Loucy (cell line): Measurements from ENCODE around the gene GRHL1.

ENCODE experiments used
- H2AFZ ChIP-seq: fragments of 200-600 bp; sonication (generic); 2 replicates; pipeline ENCODE4 v1.6.0; 2016; ENCODE audit warnings: antibody characterized with exemption, mild to moderate bottlenecking, low read length, moderate library complexity
- H3F3A ChIP-seq: fragments of 200-600 bp; 2 replicates; pipeline ENCODE4 v1.6.0; 2016; ENCODE audit warnings: antibody characterized with exemption, low read depth, mild to moderate bottlenecking
- H3K27me3 ChIP-seq: fragments of 200-600 bp; sonication (generic); 2 replicates; pipeline ENCODE4 v1.6.1; 2014; ENCODE audit warnings: low read length, mild to moderate bottlenecking; ENCODE audit not compliant: insufficient read depth, poor library complexity, severe bottlenecking
- H3K36me3 ChIP-seq: fragments of 200-600 bp; sonication (generic); 2 replicates; pipeline ENCODE4 v1.6.1; 2016; ENCODE audit warnings: low read length; ENCODE audit not compliant: insufficient read depth
- H3K4me1 ChIP-seq: fragments of 200-600 bp; sonication (generic); 2 replicates; pipeline ENCODE4 v1.5.1; 2014; ENCODE audit warnings: low read length, mild to moderate bottlenecking; ENCODE audit not compliant: insufficient read depth, poor library complexity, severe bottlenecking
- H3K4me2 ChIP-seq: fragments of 200-600 bp; sonication (generic); 2 replicates; pipeline ENCODE4 v1.6.0; 2014; ENCODE audit warnings: antibody characterized with exemption, low read length, low read depth, mild to moderate bottlenecking; ENCODE audit not compliant: poor library complexity, severe bottlenecking
- H3K4me3 ChIP-seq: fragments of 200-600 bp; sonication (generic); 2 replicates; pipeline ENCODE4 v1.5.1; 2014; ENCODE audit warnings: low read length, mild to moderate bottlenecking, mixed read lengths; ENCODE audit not compliant: poor library complexity, severe bottlenecking
- H3K79me2 ChIP-seq: fragments of 200-600 bp; sonication (generic); 2 replicates; pipeline ENCODE4 v1.6.1; 2014; ENCODE audit warnings: low read length; ENCODE audit not compliant: insufficient read depth
- H3K9ac ChIP-seq: fragments of 200-600 bp; sonication (generic); 2 replicates; pipeline ENCODE4 v1.6.0; 2014; ENCODE audit warnings: mild to moderate bottlenecking, low read depth, low read length, moderate library complexity; ENCODE audit not compliant: poor library complexity, severe bottlenecking
- H3K9me2 ChIP-seq: fragments of 200-600 bp; sonication (generic); replicated peaks from 2 replicates; pipeline ENCODE4 v1.6.1; 2016; ENCODE audit warnings: low read depth, low read length, mixed read lengths
- H3K9me3 ChIP-seq: fragments of 200-600 bp; sonication (generic); 2 replicates; pipeline ENCODE4 v1.6.1; 2014; ENCODE audit warnings: mild to moderate bottlenecking, antibody characterized with exemption, low read length, low read depth; ENCODE audit not compliant: insufficient read depth
- H4K20me1 ChIP-seq: fragments of 200-600 bp; sonication (generic); 2 replicates; pipeline ENCODE4 v1.6.0; 2014; ENCODE audit warnings: antibody characterized with exemption, low read length, mild to moderate bottlenecking; ENCODE audit not compliant: insufficient read depth, poor library complexity, severe bottlenecking
- CTCF ChIP-seq: fragments of 200-600 bp; sonication (generic); conservative IDR thresholded peaks from 2 replicates; pipeline ENCODE4 v1.5.1; 2014; ENCODE audit warnings: mild to moderate bottlenecking, antibody characterized with exemption, low read length
- EZH2phosphoT487 ChIP-seq: fragments of 200-600 bp; IDR thresholded peaks from 2 replicates; pipeline ENCODE4 v1.6.1; 2018; ENCODE audit warnings: antibody characterized with exemption, mild to moderate bottlenecking, moderate library complexity, borderline replicate concordance

Gene GRHL1

GRCh38 chr2:9973690-9974089 lies 22.2 kb downstream of the GRHL1 start:
- H3K27me3 ChIP-seq: no peaks in the 10 kb centered on the region
- H3K9me2 ChIP-seq: no peaks in the 10 kb centered on the region
- TF ChIP-seq EZH2phosphoT487: no peak
- TF ChIP-seq CTCF: no peak
- H3K4me2 ChIP-seq: no peak overlapping the region
- no peak overlapping the region for H3K9ac ChIP-seq
- H3K4me3 ChIP-seq: no peak overlapping the region
- H3K79me2 ChIP-seq: no peaks in the 10 kb centered on the region
- H3K4me1 ChIP-seq: peaks cover 9% of the 10 kb centered on the region
- no peak overlapping the region for H2AFZ ChIP-seq
- no peaks in the 10 kb centered on the region for H3K9me3 ChIP-seq
- H4K20me1 ChIP-seq: no peaks in the 10 kb centered on the region
- no peaks in the 10 kb centered on the region for H3F3A ChIP-seq
- H3K36me3 ChIP-seq: peaks cover 6% of the 10 kb centered on the region; the same call in 1 of the 2 replicates

- Histone ChIP-seq H3K27me3 (no peaks in the 10 kb centered on the region), H3K4me1 (peaks cover 2% of the 10 kb centered on the region), H2AFZ (no peak overlapping the region), H3K79me2 (no peaks in the 10 kb centered on the region), H3K9me3 (no peaks in the 10 kb centered on the region), H4K20me1 (no peaks in the 10 kb centered on the region), H3K9ac (no peak overlapping the region), H3K4me2 (no peak overlapping the region), H3F3A (no peaks in the 10 kb centered on the region), H3K9me2 (no peaks in the 10 kb centered on the region), H3K4me3 (no peak overlapping the region), H3K36me3 (peaks cover 6% of the 10 kb centered on the region; the same call in 1 of the 2 replicates)
- TF ChIP-seq CTCF: no peak
- no peak for TF ChIP-seq EZH2phosphoT487
Measured at GRCh38 chr2:9974343-9974742, 22.9 kb downstream of the GRHL1 start.

- TF ChIP-seq CTCF: no peak
- no peak for TF ChIP-seq EZH2phosphoT487
- no peaks in the 10 kb centered on the region for H3K79me2 ChIP-seq
- no peaks in the 10 kb centered on the region for H3F3A ChIP-seq
- H3K4me3 ChIP-seq: no peak overlapping the region
- no peaks in the 10 kb centered on the region for H3K9me2 ChIP-seq
- no peak overlapping the region for H3K9ac ChIP-seq
- H3K4me2 ChIP-seq: no peak overlapping the region
- peaks cover 5% of the 10 kb centered on the region for H3K4me1 ChIP-seq
- H3K9me3 ChIP-seq: no peaks in the 10 kb centered on the region
- no peaks in the 10 kb centered on the region for H4K20me1 ChIP-seq
- no peak overlapping the region for H2AFZ ChIP-seq
- no peaks in the 10 kb centered on the region for H3K27me3 ChIP-seq
- peaks cover 6% of the 10 kb centered on the region; the same call in 1 of the 2 replicates for H3K36me3 ChIP-seq
Measured at GRCh38 chr2:9975328-9975727, 23.8 kb downstream of the GRHL1 start.
